ENCODE data around the gene TOP2A. TPM values are rescaled to one million over a fixed set of nuclear protein-coding genes. Genes with fewer than 3 reads are reported as not detected.

TOP2A gene
- total RNA-seq, 1 experiment from 2014 or later = 141 TPM

DNA sequence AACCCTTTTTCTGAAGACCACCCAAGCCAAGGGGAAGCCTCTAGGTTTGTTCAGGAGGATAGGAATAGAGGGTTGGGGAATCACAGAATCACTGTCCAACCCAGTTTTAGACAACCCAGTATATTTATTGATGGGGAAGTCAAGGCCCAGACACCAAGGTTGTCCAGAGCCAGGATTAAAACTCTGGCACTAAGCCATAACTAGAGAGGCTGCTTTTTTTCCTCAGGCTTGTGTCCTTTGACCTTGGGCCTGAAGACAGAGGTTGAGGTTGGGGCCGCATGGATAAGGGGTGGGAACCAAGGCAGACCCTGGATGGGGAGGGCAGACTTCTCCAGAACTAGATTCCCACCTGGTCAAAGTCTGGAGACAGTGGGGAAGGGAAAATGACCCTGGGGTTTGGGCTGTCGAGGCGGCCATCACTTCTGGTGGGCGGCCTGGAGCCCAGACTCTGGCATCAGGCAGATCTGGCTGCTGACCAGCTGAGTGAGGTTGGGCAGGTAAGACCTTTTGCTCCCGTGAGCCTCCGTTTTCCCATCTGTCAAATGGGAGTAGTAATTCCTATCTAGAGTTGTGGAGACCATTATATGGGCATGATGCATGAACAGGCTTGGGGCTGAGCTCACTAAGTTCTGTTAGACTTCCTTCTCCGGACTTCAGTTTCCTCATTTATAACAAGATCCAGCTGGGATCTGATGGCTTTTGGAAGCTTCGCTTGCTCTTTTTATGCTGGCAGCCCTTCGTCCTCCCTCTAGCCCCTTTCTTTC, 43.5 kb upstream of the TOP2A start:
- H4K20me1 ChIP-seq (ENCODE audit: insufficient read depth) = no peaks in the 10 kb centered on the region
- no peak overlapping the region for H3K9ac ChIP-seq (ENCODE audit: low read length)
- H3K9me2 ChIP-seq (ENCODE audit: insufficient read depth) = no peaks in the 10 kb centered on the region
- BruUV-seq (replicated peaks) = no TSS peak
- H3K9me3 ChIP-seq (ENCODE audit: control insufficient read depth in 1 of 2, insufficient read depth in 1 of 2, low read depth in 1 of 2, low read length in 2 of 2) = no peaks in the 10 kb centered on the region
- ChIA-PET CTCF (interaction anchor here (1.5 kb wide), 1 partner anchor 10 kb away, joined by 4 read pairs; no protein-coding TSS in a partner anchor), POLR2A (no interaction called here), RAD21 (ENCODE audit: low non-redundant PET in 1 of 2, low total read pairs in 2 of 2, uncharacterized antibody in 2 of 2, unreplicated experiment in 2 of 2) (no interaction called here)
- DNase-seq (ENCODE audit: low read depth, low spot score) (no peak), ATAC-seq (no peak)
- no peaks in the 10 kb centered on the region for H3K79me2 ChIP-seq (ENCODE audit: insufficient read depth, low read length)
- no peaks in the 10 kb centered on the region for H3K36me3 ChIP-seq (ENCODE audit: control insufficient read depth in 1 of 2, insufficient read depth in 2 of 2, low read length in 2 of 2)
- H3K27ac ChIP-seq (ENCODE audit: low read depth, low read length) = no peak overlapping the region
- no peak overlapping the region for H3K4me2 ChIP-seq (ENCODE audit: low read length)
- intact Hi-C loops (cut with micrococcal nuclease) = no loop called here
- H3K4me3 ChIP-seq (replicated peaks in 1 of 2; ENCODE audit: low read depth in 1 of 2, low read length in 2 of 2) = no peak overlapping the region
- no peak for TF ChIP-seq CBX3 (IDR thresholded peaks at IDR 0.05; ENCODE audit: low read depth)
- TF ChIP-seq, protein P1, sequence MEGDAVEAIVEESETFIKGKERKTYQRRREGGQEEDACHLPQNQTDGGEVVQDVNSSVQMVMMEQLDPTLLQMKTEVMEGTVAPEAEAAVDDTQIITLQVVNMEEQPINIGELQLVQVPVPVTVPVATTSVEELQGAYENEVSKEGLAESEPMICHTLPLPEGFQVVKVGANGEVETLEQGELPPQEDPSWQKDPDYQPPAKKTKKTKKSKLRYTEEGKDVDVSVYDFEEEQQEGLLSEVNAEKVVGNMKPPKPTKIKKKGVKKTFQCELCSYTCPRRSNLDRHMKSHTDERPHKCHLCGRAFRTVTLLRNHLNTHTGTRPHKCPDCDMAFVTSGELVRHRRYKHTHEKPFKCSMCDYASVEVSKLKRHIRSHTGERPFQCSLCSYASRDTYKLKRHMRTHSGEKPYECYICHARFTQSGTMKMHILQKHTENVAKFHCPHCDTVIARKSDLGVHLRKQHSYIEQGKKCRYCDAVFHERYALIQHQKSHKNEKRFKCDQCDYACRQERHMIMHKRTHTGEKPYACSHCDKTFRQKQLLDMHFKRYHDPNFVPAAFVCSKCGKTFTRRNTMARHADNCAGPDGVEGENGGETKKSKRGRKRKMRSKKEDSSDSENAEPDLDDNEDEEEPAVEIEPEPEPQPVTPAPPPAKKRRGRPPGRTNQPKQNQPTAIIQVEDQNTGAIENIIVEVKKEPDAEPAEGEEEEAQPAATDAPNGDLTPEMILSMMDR (IDR thresholded peaks at IDR 0.05 in 2 of 3, conservative IDR thresholded peaks at IDR 0.05 in 1 of 3; ENCODE audit: borderline replicate concordance in 1 of 3, insufficient read depth in 1 of 3, low read depth in 2 of 3, low read length in 2 of 3) = no peak
- TF ChIP-seq JUND (IDR thresholded peaks at IDR 0.05) = no peak
- no peak for TF ChIP-seq CEBPB (IDR thresholded peaks at IDR 0.05; ENCODE audit: low read depth)
- no peak for TF ChIP-seq ELF1 (IDR thresholded peaks at IDR 0.05; ENCODE audit: borderline replicate concordance, low read depth)
- no peak for TF ChIP-seq YY1 (IDR thresholded peaks at IDR 0.05; ENCODE audit: extremely low read depth, insufficient replicate concordance, low read depth, low read length)
- TF ChIP-seq ATF3 (IDR thresholded peaks at IDR 0.05) = no peak
- TF ChIP-seq POLR2A (IDR thresholded peaks at IDR 0.05; ENCODE audit: borderline replicate concordance, extremely low read depth, insufficient read depth, insufficient read length) = no peak
- TF ChIP-seq EZH2 (IDR thresholded peaks at IDR 0.05) = no peak
- TF ChIP-seq ZFX (IDR thresholded peaks at IDR 0.05) = no peak
- TF ChIP-seq, protein P2, sequence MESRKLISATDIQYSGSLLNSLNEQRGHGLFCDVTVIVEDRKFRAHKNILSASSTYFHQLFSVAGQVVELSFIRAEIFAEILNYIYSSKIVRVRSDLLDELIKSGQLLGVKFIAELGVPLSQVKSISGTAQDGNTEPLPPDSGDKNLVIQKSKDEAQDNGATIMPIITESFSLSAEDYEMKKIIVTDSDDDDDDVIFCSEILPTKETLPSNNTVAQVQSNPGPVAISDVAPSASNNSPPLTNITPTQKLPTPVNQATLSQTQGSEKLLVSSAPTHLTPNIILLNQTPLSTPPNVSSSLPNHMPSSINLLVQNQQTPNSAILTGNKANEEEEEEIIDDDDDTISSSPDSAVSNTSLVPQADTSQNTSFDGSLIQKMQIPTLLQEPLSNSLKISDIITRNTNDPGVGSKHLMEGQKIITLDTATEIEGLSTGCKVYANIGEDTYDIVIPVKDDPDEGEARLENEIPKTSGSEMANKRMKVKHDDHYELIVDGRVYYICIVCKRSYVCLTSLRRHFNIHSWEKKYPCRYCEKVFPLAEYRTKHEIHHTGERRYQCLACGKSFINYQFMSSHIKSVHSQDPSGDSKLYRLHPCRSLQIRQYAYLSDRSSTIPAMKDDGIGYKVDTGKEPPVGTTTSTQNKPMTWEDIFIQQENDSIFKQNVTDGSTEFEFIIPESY (IDR thresholded peaks at IDR 0.05; ENCODE audit: extremely low read depth, insufficient replicate concordance, low read length) = no peak
- no peak for TF ChIP-seq TCF7L2 (IDR thresholded peaks at IDR 0.05; ENCODE audit: borderline replicate concordance, extremely low read depth, insufficient read depth, insufficient read length)
- no peak for TF ChIP-seq MAX (IDR thresholded peaks at IDR 0.05)
- TF ChIP-seq FOSL1 (IDR thresholded peaks at IDR 0.05; ENCODE audit: low read depth) = no peak
- TF ChIP-seq, protein P3, sequence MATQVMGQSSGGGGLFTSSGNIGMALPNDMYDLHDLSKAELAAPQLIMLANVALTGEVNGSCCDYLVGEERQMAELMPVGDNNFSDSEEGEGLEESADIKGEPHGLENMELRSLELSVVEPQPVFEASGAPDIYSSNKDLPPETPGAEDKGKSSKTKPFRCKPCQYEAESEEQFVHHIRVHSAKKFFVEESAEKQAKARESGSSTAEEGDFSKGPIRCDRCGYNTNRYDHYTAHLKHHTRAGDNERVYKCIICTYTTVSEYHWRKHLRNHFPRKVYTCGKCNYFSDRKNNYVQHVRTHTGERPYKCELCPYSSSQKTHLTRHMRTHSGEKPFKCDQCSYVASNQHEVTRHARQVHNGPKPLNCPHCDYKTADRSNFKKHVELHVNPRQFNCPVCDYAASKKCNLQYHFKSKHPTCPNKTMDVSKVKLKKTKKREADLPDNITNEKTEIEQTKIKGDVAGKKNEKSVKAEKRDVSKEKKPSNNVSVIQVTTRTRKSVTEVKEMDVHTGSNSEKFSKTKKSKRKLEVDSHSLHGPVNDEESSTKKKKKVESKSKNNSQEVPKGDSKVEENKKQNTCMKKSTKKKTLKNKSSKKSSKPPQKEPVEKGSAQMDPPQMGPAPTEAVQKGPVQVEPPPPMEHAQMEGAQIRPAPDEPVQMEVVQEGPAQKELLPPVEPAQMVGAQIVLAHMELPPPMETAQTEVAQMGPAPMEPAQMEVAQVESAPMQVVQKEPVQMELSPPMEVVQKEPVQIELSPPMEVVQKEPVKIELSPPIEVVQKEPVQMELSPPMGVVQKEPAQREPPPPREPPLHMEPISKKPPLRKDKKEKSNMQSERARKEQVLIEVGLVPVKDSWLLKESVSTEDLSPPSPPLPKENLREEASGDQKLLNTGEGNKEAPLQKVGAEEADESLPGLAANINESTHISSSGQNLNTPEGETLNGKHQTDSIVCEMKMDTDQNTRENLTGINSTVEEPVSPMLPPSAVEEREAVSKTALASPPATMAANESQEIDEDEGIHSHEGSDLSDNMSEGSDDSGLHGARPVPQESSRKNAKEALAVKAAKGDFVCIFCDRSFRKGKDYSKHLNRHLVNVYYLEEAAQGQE (IDR thresholded peaks at IDR 0.05; ENCODE audit: low read depth) = no peak
- H3K27me3 ChIP-seq (ENCODE audit: insufficient read depth, low read length) = no peaks in the 10 kb centered on the region
- H2AFZ ChIP-seq (ENCODE audit: low read depth, low read length, poor library complexity, severe bottlenecking) = no peak overlapping the region
- H3K4me1 ChIP-seq (ENCODE audit: control insufficient read depth in 1 of 2, insufficient read depth in 2 of 2, low read length in 2 of 2) = peaks cover 0 to 4% of the 10 kb centered on the region in 2 experiments; a peak in 1 of 4 replicates
